ENCODE results near the gene ZKSCAN1. TPM values are rescaled to one million over a fixed set of nuclear protein-coding genes. Genes with fewer than 3 reads are reported as not detected.
"Not testable (repeated sequence)": the region's sequence is repeated elsewhere in the genome, so short reads cannot be mapped to it uniquely, and the experiment has no call there.

The ZKSCAN1 gene
- 33.3 TPM for total RNA-seq
- long read RNA-seq, full-length matches to known transcripts: 2 of 11 reads
- long read RNA-seq, partial matches to known transcripts: 2 of 11 reads
- long read RNA-seq, other reads (novel, unspliced or antisense): 7 of 11 reads

GRCh38 chr7:100015232-100016214 is at the start of gene ZKSCAN1:
ZKSCAN1 (plus strand) TSS chr7:100015596; CDS start chr7:100023507, 7,911 bp downstream.
- ATAC-seq (peak; percentile 99), DNase-seq (peak; percentile 90)
- intact Hi-C loops (cut with micrococcal nuclease): no loop called here

GRCh38 chr7:99969298-99969697 is 46.1 kb upstream of the ZKSCAN1 start:
- ATAC-seq (no peak), DNase-seq (no peak)
- intact Hi-C loops (cut with micrococcal nuclease): no loop called here

GRCh38 chr7:99969813-99970212 is 45.6 kb upstream of the ZKSCAN1 start:
- DNase-seq (peak; percentile 53), ATAC-seq (peak; percentile 94)
- intact Hi-C loops (cut with micrococcal nuclease): not testable (repeated sequence)

GRCh38 chr7:99971242-99971641 is 44.2 kb upstream of the ZKSCAN1 start:
- DNase-seq: no peak
- ATAC-seq: no peak
- intact Hi-C loops (cut with micrococcal nuclease): no loop called here

- DNase-seq; ATAC-seq; intact Hi-C loops (cut with micrococcal nuclease): not testable (repeated sequence)
These were observed 41.6 kb upstream of the ZKSCAN1 start for GRCh38 chr7:99973817-99974216.

- DNase-seq (no peak), ATAC-seq (no peak)
- intact Hi-C loops (cut with micrococcal nuclease): no loop called here
These were observed 40.7 kb upstream of the ZKSCAN1 start for GRCh38 chr7:99974681-99975080.

GRCh38 chr7:99975782-99976521 is 39.4 kb upstream of the ZKSCAN1 start, which contains the start of gene AZGP1:
AZGP1 (minus strand) TSS chr7:99976031; CDS start chr7:99976020, 11 bp downstream.
- DNase-seq (peak; percentile 69), ATAC-seq (peak; percentile 95)
- intact Hi-C loops (cut with micrococcal nuclease): no loop called here

- ATAC-seq: no peak
- DNase-seq: no peak
- intact Hi-C loops (cut with micrococcal nuclease): no loop called here
These were observed 38.8 kb upstream of the ZKSCAN1 start for GRCh38 chr7:99976626-99977025.

- ATAC-seq (peak; percentile 32), DNase-seq (peak; percentile 79)
- intact Hi-C loops (cut with micrococcal nuclease): not testable (repeated sequence)
These were observed 35.6 kb upstream of the ZKSCAN1 start for GRCh38 chr7:99979814-99980225.

- DNase-seq; intact Hi-C loops (cut with micrococcal nuclease); ATAC-seq: not testable (repeated sequence)
These were observed 34.9 kb upstream of the ZKSCAN1 start for GRCh38 chr7:99980448-99980872.

GRCh38 chr7:99981066-99981465 is 34.3 kb upstream of the ZKSCAN1 start:
- not testable (repeated sequence) for ATAC-seq

GRCh38 chr7:99984593-99984992 is 30.8 kb upstream of the ZKSCAN1 start:
- ATAC-seq (no peak), DNase-seq (no peak)
- intact Hi-C loops (cut with micrococcal nuclease): no loop called here

More at GRCh38 chr7:99981066-99981465, 34.3 kb upstream of the ZKSCAN1 start:
- DNase-seq; intact Hi-C loops (cut with micrococcal nuclease): not testable (repeated sequence)

GRCh38 chr7:99987306-99987705 is 28.1 kb upstream of the ZKSCAN1 start:
- intact Hi-C loops (cut with micrococcal nuclease); ATAC-seq: not testable (repeated sequence)

GRCh38 chr7:99987846-99988245 is 27.6 kb upstream of the ZKSCAN1 start:
- ATAC-seq: no peak
- intact Hi-C loops (cut with micrococcal nuclease): no loop called here

More at GRCh38 chr7:99987306-99987705, 28.1 kb upstream of the ZKSCAN1 start:
- DNase-seq: not testable (repeated sequence)

GRCh38 chr7:99990460-99990852 is 24.9 kb upstream of the ZKSCAN1 start:
- ATAC-seq: no peak
- intact Hi-C loops (cut with micrococcal nuclease): loop anchor here (5.0 to 10.0 kb wide), 2 partner anchors 54 to 73 kb away; partner anchors contain the start of genes TRIM4 and ZSCAN21

More at GRCh38 chr7:99987846-99988245, 27.6 kb upstream of the ZKSCAN1 start:
- no peak for DNase-seq

GRCh38 chr7:99991543-99991942 is 23.9 kb upstream of the ZKSCAN1 start:
- not testable (repeated sequence) for DNase-seq, ATAC-seq
- intact Hi-C loops (cut with micrococcal nuclease): loop anchor here (5.0 to 10.0 kb wide), 2 partner anchors 53 to 74 kb away; partner anchors contain the start of genes TRIM4 and ZSCAN21

More at GRCh38 chr7:99990460-99990852, 24.9 kb upstream of the ZKSCAN1 start:
- DNase-seq: no peak

- intact Hi-C loops (cut with micrococcal nuclease): loop anchor here (5.0 to 10.0 kb wide), 2 partner anchors 52 to 75 kb away; partner anchors contain the start of genes TRIM4 and ZSCAN21
- no peak for DNase-seq
- no peak for ATAC-seq
These were observed 22.9 kb upstream of the ZKSCAN1 start for GRCh38 chr7:99992330-99993038.

- no peak for DNase-seq
- ATAC-seq: no peak
- intact Hi-C loops (cut with micrococcal nuclease): loop anchor here (5.0 to 10.0 kb wide), 2 partner anchors 50 to 78 kb away; partner anchors contain the start of genes TRIM4 and ZSCAN21
These were observed 20.6 kb upstream of the ZKSCAN1 start for GRCh38 chr7:99994819-99995218.
